HepG2 (cell line): ENCODE measurements around the gene LEAP2. TPM values are rescaled to one million over a fixed set of nuclear protein-coding genes. Genes with fewer than 3 reads are reported as not detected.

ENCODE experiments used
- ATAD3A ChIP-seq: sonication (generic); formaldehyde crosslinking; IDR thresholded peaks from 2 replicates; pipeline ENCODE4 v1.4.0; 2020; ENCODE audit warnings: missing genetic modification reagents
- FOXK1 ChIP-seq: sonication (generic); formaldehyde crosslinking; IDR thresholded peaks from 2 replicates; pipeline ENCODE4 v1.4.0; 2020; ENCODE audit warnings: low read depth, missing genetic modification reagents, borderline replicate concordance
- FOXK2 ChIP-seq: fragments of 450-650 bp; IDR thresholded peaks from 2 replicates; pipeline ENCODE4 v1.6.1; 2016
- HDAC2 ChIP-seq: sonication (generic); formaldehyde crosslinking; IDR thresholded peaks from 2 replicates; pipeline ENCODE4 v1.4.0; 2020; ENCODE audit warnings: missing genetic modification reagents
- HHEX ChIP-seq: IDR thresholded peaks from 2 replicates; pipeline ENCODE4 v1.6.1; 2016; ENCODE audit warnings: control low read depth
- HMGA1 ChIP-seq: sonication (generic); formaldehyde crosslinking; conservative IDR thresholded peaks from 2 replicates; pipeline ENCODE4 v1.4.0; 2020; ENCODE audit warnings: missing genetic modification reagents
- JUNB ChIP-seq: sonication (generic); formaldehyde crosslinking; IDR thresholded peaks from 2 replicates; pipeline ENCODE4 v1.8.0; 2022; ENCODE audit warnings: missing genetic modification reagents, mild to moderate bottlenecking, borderline replicate concordance
- KLF15 ChIP-seq: sonication (generic); formaldehyde crosslinking; IDR thresholded peaks from 2 replicates; pipeline ENCODE4 v1.8.1; 2023; ENCODE audit warnings: borderline replicate concordance, mild to moderate bottlenecking, inconsistent platforms, missing genetic modification reagents, mixed read lengths
- PAWR ChIP-seq: sonication (generic); formaldehyde crosslinking; IDR thresholded peaks from 2 replicates; pipeline ENCODE4 v1.4.0; 2020; ENCODE audit warnings: missing genetic modification reagents, mild to moderate bottlenecking, borderline replicate concordance
- PBX3 ChIP-seq: sonication (generic); formaldehyde crosslinking; IDR thresholded peaks from 2 replicates; pipeline ENCODE4 v1.8.1; 2023; ENCODE audit warnings: missing genetic modification reagents, inconsistent platforms, borderline replicate concordance
- PLRG1 ChIP-seq: fragments of 450-650 bp; conservative IDR thresholded peaks from 2 replicates; pipeline ENCODE4 v1.6.1; 2016
- SALL1 ChIP-seq: sonication (generic); formaldehyde crosslinking; IDR thresholded peaks from 2 replicates; pipeline ENCODE4 v1.8.0; 2022; ENCODE audit warnings: mild to moderate bottlenecking, missing genetic modification reagents
- UBTF ChIP-seq: sonication (generic); formaldehyde crosslinking; IDR thresholded peaks from 2 replicates; pipeline ENCODE4 v1.4.0; 2020; ENCODE audit warnings: mild to moderate bottlenecking, missing genetic modification reagents
- ZNF256 ChIP-seq: sonication (generic); formaldehyde crosslinking; conservative IDR thresholded peaks from 2 replicates; pipeline ENCODE4 v1.4.0; 2020; ENCODE audit warnings: missing genetic modification reagents
- ZNF354B ChIP-seq: sonication (generic); formaldehyde crosslinking; IDR thresholded peaks from 2 replicates; pipeline ENCODE4 v1.8.0; 2022; ENCODE audit warnings: mild to moderate bottlenecking, missing genetic modification reagents
- ZNF382 ChIP-seq: sonication (generic); formaldehyde crosslinking; IDR thresholded peaks from 2 replicates; pipeline ENCODE4 v1.5.0; 2020; ENCODE audit warnings: missing genetic modification reagents, mild to moderate bottlenecking, borderline replicate concordance
- ZNF496 ChIP-seq: sonication (generic); formaldehyde crosslinking; IDR thresholded peaks from 2 replicates; pipeline ENCODE4 v1.8.1; 2023; ENCODE audit warnings: mild to moderate bottlenecking, moderate library complexity, missing genetic modification reagents; ENCODE audit not compliant: insufficient replicate concordance
- ZNF790 ChIP-seq: sonication (generic); formaldehyde crosslinking; IDR thresholded peaks from 2 replicates; pipeline ENCODE4 v1.8.0; 2022; ENCODE audit warnings: missing genetic modification reagents, mild to moderate bottlenecking, borderline replicate concordance
- ZNF879 ChIP-seq: sonication (generic); formaldehyde crosslinking; IDR thresholded peaks from 2 replicates; pipeline ENCODE4 v1.8.1; 2023; ENCODE audit warnings: missing genetic modification reagents
- polyA plus RNA-seq, 8 experiments: library from polyadenylated mRNA; depleted of rRNA in 3 of 8; stranded (reverse) in 7 of 8; unstranded in 1 of 8; fragments of >200 nt; fragmentation: Illumina TruSeq in 4 of 8; extraction: Trizol in 4 of 8; gene quantifications; 2 replicates each; pipeline versions ENCODE4 v1.2.1 to v1.2.3, GENCODE V29; 2011 to 2016; ENCODE audit warnings: low read depth in 4 of 8, missing spikeins in 1 of 8, mixed read lengths in 1 of 8; ENCODE audit not compliant: insufficient read depth in 1 of 8
- total RNA-seq, 5 experiments: library from RNA; depleted of rRNA; stranded (reverse); fragments of >200 nt; fragmentation: Illumina TruSeq; extraction: Trizol; gene quantifications; 2 replicates each; pipeline ENCODE4 v1.2.3, GENCODE V29; 2016; ENCODE audit warnings: low read depth in 1 of 5
- TF ChIP-seq, protein P1 (sequence below), 2 experiments: IDR thresholded peaks; 2 replicates each; pipeline ENCODE4 v1.6.1; 2011 to 2012; ENCODE audit warnings: low read length in 2 of 2, borderline replicate concordance in 1 of 2, low read depth in 1 of 2, mild to moderate bottlenecking in 1 of 2, moderate library complexity in 1 of 2
- TF ChIP-seq, protein P2 (sequence below): sonication (generic); formaldehyde crosslinking; IDR thresholded peaks from 2 replicates; pipeline ENCODE4 v1.8.0; 2022; ENCODE audit warnings: missing genetic modification reagents, mild to moderate bottlenecking, moderate library complexity, borderline replicate concordance

LEAP2 gene
- total and polyA plus RNA-seq, 2 of the 13 experiments (the other 11 are each of a cell fraction or from before 2014, with no cell fraction given), result 23.9 to 51.9 TPM

DNA sequence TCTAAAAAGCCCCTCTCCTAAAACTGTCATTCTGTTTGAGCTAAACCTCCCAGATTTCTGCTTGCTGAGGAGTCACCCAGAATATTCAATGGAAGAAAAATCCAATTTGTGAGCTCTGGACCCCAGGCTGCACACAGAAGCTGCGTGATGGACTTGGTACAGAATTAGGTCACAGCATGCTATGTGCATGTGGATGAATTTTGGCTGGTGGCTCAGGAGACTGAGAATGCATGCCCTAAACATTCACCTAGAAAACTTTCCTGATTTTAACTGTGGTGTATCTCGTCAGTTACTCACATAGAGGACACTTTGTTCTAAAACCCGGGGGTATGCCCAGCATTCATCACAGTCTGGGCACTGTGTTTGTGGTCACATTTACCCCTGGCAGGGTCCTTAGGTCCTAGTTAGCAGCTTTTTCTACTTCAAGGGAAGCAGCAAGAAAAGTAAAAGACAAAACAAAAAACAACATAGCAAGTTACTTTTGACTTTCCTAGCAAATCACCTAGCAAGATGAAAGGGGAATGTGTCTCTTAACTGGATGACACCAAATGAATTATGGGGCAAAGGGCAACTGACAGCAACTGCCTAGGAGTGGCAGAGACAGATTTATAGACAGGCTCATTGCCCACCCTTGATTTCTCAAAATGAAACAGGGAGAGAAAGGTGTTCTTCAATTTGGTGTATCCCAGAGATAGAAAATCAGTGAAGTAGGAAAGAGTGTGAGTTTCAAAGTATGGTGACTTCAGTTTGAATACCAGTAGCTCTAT, 34.8 kb upstream of the LEAP2 start (continued):
- no peak; the same call in 1 of the 2 replicates for TF ChIP-seq UBTF (CRISPR knock-in tag)
- TF ChIP-seq HDAC2 (CRISPR knock-in tag), result peak; percentile 53; the same call in 1 of the 2 replicates
- no peak for TF ChIP-seq ZNF354B (CRISPR knock-in tag)
- TF ChIP-seq HHEX, result no peak
- TF ChIP-seq SALL1 (CRISPR knock-in tag), result peak; percentile 20; the same call in 1 of the 2 replicates
- TF ChIP-seq, protein P1, sequence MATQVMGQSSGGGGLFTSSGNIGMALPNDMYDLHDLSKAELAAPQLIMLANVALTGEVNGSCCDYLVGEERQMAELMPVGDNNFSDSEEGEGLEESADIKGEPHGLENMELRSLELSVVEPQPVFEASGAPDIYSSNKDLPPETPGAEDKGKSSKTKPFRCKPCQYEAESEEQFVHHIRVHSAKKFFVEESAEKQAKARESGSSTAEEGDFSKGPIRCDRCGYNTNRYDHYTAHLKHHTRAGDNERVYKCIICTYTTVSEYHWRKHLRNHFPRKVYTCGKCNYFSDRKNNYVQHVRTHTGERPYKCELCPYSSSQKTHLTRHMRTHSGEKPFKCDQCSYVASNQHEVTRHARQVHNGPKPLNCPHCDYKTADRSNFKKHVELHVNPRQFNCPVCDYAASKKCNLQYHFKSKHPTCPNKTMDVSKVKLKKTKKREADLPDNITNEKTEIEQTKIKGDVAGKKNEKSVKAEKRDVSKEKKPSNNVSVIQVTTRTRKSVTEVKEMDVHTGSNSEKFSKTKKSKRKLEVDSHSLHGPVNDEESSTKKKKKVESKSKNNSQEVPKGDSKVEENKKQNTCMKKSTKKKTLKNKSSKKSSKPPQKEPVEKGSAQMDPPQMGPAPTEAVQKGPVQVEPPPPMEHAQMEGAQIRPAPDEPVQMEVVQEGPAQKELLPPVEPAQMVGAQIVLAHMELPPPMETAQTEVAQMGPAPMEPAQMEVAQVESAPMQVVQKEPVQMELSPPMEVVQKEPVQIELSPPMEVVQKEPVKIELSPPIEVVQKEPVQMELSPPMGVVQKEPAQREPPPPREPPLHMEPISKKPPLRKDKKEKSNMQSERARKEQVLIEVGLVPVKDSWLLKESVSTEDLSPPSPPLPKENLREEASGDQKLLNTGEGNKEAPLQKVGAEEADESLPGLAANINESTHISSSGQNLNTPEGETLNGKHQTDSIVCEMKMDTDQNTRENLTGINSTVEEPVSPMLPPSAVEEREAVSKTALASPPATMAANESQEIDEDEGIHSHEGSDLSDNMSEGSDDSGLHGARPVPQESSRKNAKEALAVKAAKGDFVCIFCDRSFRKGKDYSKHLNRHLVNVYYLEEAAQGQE (IDR thresholded peaks at IDR 0.05; ENCODE audit: borderline replicate concordance in 1 of 2, low read depth in 1 of 2, low read length in 2 of 2), result no peak
- TF ChIP-seq KLF15 (CRISPR knock-in tag), result no peak
- TF ChIP-seq HMGA1 (CRISPR knock-in tag), result no peak
- no peak for TF ChIP-seq ZNF790 (CRISPR knock-in tag)
- no peak for TF ChIP-seq ZNF496
- TF ChIP-seq ZNF256 (CRISPR knock-in tag), result no peak
- TF ChIP-seq, protein P2, sequence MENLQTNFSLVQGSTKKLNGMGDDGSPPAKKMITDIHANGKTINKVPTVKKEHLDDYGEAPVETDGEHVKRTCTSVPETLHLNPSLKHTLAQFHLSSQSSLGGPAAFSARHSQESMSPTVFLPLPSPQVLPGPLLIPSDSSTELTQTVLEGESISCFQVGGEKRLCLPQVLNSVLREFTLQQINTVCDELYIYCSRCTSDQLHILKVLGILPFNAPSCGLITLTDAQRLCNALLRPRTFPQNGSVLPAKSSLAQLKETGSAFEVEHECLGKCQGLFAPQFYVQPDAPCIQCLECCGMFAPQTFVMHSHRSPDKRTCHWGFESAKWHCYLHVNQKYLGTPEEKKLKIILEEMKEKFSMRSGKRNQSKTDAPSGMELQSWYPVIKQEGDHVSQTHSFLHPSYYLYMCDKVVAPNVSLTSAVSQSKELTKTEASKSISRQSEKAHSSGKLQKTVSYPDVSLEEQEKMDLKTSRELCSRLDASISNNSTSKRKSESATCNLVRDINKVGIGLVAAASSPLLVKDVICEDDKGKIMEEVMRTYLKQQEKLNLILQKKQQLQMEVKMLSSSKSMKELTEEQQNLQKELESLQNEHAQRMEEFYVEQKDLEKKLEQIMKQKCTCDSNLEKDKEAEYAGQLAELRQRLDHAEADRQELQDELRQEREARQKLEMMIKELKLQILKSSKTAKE (CRISPR knock-in tag), result no peak
- no peak for TF ChIP-seq ZNF382 (CRISPR knock-in tag)
- no peak for TF ChIP-seq ATAD3A (CRISPR knock-in tag)
- TF ChIP-seq JUNB (CRISPR knock-in tag), result no peak
- no peak for TF ChIP-seq PLRG1
- no peak for TF ChIP-seq PAWR (CRISPR knock-in tag)
- TF ChIP-seq PBX3 (CRISPR knock-in tag), result no peak
- no peak for TF ChIP-seq FOXK2
- TF ChIP-seq ZNF879 (CRISPR knock-in tag), result no peak
- TF ChIP-seq FOXK1, result no peak
